Sigmoid colon (tissue), 7 donors: ENCODE measurements around the gene NEMF. TPM values are rescaled to one million over a fixed set of nuclear protein-coding genes. Genes with fewer than 3 reads are reported as not detected.
"Not testable (repeated sequence)": the region's sequence is repeated elsewhere in the genome, so short reads cannot be mapped to it uniquely, and the experiment has no call there.

Experiments
- DNase-seq: peaks from one replicate; pipeline ENCODE4 v3.0.0-alpha.2; 2019
- H3K27ac ChIP-seq, 4 donors: fragments of 200-600 bp; sonication (generic); one replicate each; pipeline ENCODE4 v1.5.1; 2016 to 2019; ENCODE audit warnings: mild to moderate bottlenecking in 1 of 4
- H3K27me3 ChIP-seq, 3 donors: fragments of 200-600 bp; sonication (generic); one replicate each; pipeline ENCODE4 v1.5.1; 2019; ENCODE audit warnings: mild to moderate bottlenecking in 1 of 3
- H3K36me3 ChIP-seq, 4 donors: fragments of 200-600 bp; sonication (generic); one replicate each; pipeline ENCODE4 v1.5.1; 2016 to 2019
- H3K4me1 ChIP-seq, 4 donors: fragments of 200-600 bp; sonication (generic); one replicate each; pipeline ENCODE4 v1.5.1; 2017 to 2019
- H3K4me3 ChIP-seq, 4 donors: fragments of 200-600 bp; sonication (generic); one replicate each; pipeline ENCODE4 v1.5.1; 2017 to 2019; ENCODE audit warnings: mild to moderate bottlenecking in 2 of 4, moderate library complexity in 1 of 4
- H3K9me3 ChIP-seq, 4 donors: fragments of 200-600 bp in 3 of 4; sonication (generic) in 3 of 4; one replicate each; pipeline versions ENCODE4 v1.5.1 to v1.6.1; 2013 to 2019
- CTCF ChIP-seq, 4 experiments: fragments of 450-650 bp in 3 of 4; fragments of 200-600 bp in 1 of 4; IDR thresholded peaks; one replicate each; pipeline ENCODE4 v1.5.1; 2016 to 2019; ENCODE audit warnings: antibody characterized with exemption in 4 of 4, mild to moderate bottlenecking in 3 of 4, moderate library complexity in 2 of 4
- EP300 ChIP-seq, 4 donors: sonication (generic); formaldehyde crosslinking; IDR thresholded peaks; one replicate each; pipeline ENCODE4 v1.6.1; 2017; ENCODE audit warnings: antibody characterized with exemption in 4 of 4
- POLR2A ChIP-seq, 2 donors: fragments of 450-650 bp; IDR thresholded peaks; one replicate each; pipeline ENCODE4 v1.6.1; 2016; ENCODE audit warnings: antibody characterized with exemption in 2 of 2, mild to moderate bottlenecking in 2 of 2, moderate library complexity in 2 of 2
- POLR2AphosphoS5 ChIP-seq, 4 donors: sonication (generic); formaldehyde crosslinking; IDR thresholded peaks; one replicate each; pipeline ENCODE4 v1.6.1; 2017; ENCODE audit warnings: antibody characterized with exemption in 4 of 4
- WGBS, 2 donors: extraction: QIAGEN DNeasy Blood & Tissue Kit; methylation state at CpG; one replicate each; pipeline ENCODE4 v1.1.7; 2013; 5-methylcytosine and 5-hydroxymethylcytosine counted together
- intact Hi-C: fragments of 100-400 bp; cut with DNase I; formaldehyde crosslinking; loops from one replicate; pipeline ENCODE4 v1.15.1; 2023
- polyA plus RNA-seq, 3 donors: library from polyadenylated mRNA; stranded (reverse); fragments of 200-250 nt; gene quantifications; one replicate each; pipeline ENCODE4 v1.2.3, GENCODE V29; 2013
- total RNA-seq, 4 donors: library from RNA; depleted of rRNA; stranded (reverse); fragments of >200 nt; gene quantifications; one replicate each; pipeline ENCODE4 v1.1.0, GENCODE V29; 2016
- donor health status: healthy with polysubstance abuse.
- donor health status: Bipolar disorder and iron deficiency.
- donor health status: healthy.

The NEMF gene
- total and polyA plus RNA-seq, 7 donors, result 18.0 to 121 (median 73.7) TPM

DNA sequence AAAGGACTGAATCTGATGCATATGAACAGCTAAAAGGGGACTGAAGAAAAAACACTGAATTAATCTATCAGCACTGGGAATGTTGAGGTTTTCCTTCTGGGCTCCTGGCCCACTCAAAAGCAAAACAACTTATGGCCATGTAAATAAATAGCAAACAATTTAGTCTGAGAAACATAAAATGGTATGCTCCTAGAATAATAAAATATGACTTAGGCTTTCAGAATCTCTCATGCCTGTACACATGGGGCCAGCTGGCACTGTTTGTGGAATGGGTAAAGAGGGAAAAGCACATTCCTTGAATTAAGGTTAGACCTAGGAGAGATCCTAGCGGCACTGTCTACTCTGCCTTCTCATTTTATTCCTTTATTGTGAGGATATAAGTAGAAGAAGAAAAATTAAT lies 78.5 kb downstream of the NEMF start:
- no peak for DNase-seq
- peaks cover 23 to 74% (median 35%) of the 10 kb centered on the region in 4 donors for H3K36me3 ChIP-seq
- H3K27ac ChIP-seq, result no peak overlapping the region
- intact Hi-C loops, result loop anchor here (10.0 kb wide), 1 partner anchor 341 kb away; the partner anchor contains the start of gene VCPKMT
- H3K27me3 ChIP-seq, result no peaks in the 10 kb centered on the region
- no peak overlapping the region for H3K4me3 ChIP-seq
- TF ChIP-seq EP300 (IDR thresholded peaks at IDR 0.05) (no peak), POLR2A (IDR thresholded peaks at IDR 0.05) (no peak), POLR2AphosphoS5 (IDR thresholded peaks at IDR 0.05) (no peak), CTCF (IDR thresholded peaks at IDR 0.05) (no peak)
- WGBS, 2 donors, result 88 to 90% methylated on average over 1 of the region's 1 CpG
- no peaks in the 10 kb centered on the region for H3K9me3 ChIP-seq
- H3K4me1 ChIP-seq, result peaks cover 0 to 22% (median 20%) of the 10 kb centered on the region in 4 donors

GRCh38 chr14:49771691-49772090 lies 80.9 kb downstream of the NEMF start:
- Histone ChIP-seq H3K36me3 (peaks cover 10 to 50% (median 21%) of the 10 kb centered on the region in 4 donors), H3K4me1 (peaks cover 0 to 30% (median 27%) of the 10 kb centered on the region in 4 donors)
- WGBS, 2 donors, result 86 to 90% methylated on average over 10 of the region's 10 CpGs
- intact Hi-C loops, result loop anchor here (10.0 kb wide), 1 partner anchor 343 kb away; the partner anchor contains the start of gene VCPKMT
- H3K9me3 ChIP-seq, H3K4me3 ChIP-seq, H3K27me3 ChIP-seq, H3K27ac ChIP-seq, DNase-seq: not testable (repeated sequence)

GRCh38 chr14:49770212-49770817 lies 82.3 kb downstream of the NEMF start:
- no peak for TF ChIP-seq EP300 (IDR thresholded peaks at IDR 0.05)
- TF ChIP-seq POLR2A (IDR thresholded peaks at IDR 0.05), result no peak
- no peak for TF ChIP-seq CTCF (IDR thresholded peaks at IDR 0.05)
- no peak for TF ChIP-seq POLR2AphosphoS5 (IDR thresholded peaks at IDR 0.05)
- Histone ChIP-seq H3K27ac (peak overlapping the region; percentile 6 to 99 (median 15)), H3K4me3 (peak overlapping the region in 2 of 4 donors; percentile 76 to 98), H3K4me1 (peaks cover 0 to 30% (median 28%) of the 10 kb centered on the region in 4 donors), H3K9me3 (no peaks in the 10 kb centered on the region), H3K27me3 (no peaks in the 10 kb centered on the region), H3K36me3 (peaks cover 3 to 36% (median 13%) of the 10 kb centered on the region in 4 donors)
- intact Hi-C loops, result loop anchor here (10.0 kb wide), 1 partner anchor 344 kb away; the partner anchor contains the start of gene VCPKMT
- 13 to 56% methylated on average over 4 of the region's 4 CpGs for WGBS, 2 donors
- no peak for DNase-seq

GRCh38 chr14:49769581-49770211 lies 82.9 kb downstream of the NEMF start:
- Histone ChIP-seq H3K9me3 (no peaks in the 10 kb centered on the region), H3K4me3 (peak overlapping the region in 3 of 4 donors; percentile 76 to 100 (median 98)), H3K27me3 (no peaks in the 10 kb centered on the region), H3K27ac (peak overlapping the region; percentile 93 to 99 (median 98)), H3K36me3 (peaks cover 3 to 30% (median 10%) of the 10 kb centered on the region in 4 donors), H3K4me1 (peaks cover 0 to 30% (median 28%) of the 10 kb centered on the region in 4 donors)
- WGBS, 2 donors, result 14 to 55% methylated on average over 15 of the region's 15 CpGs
- intact Hi-C loops, result loop anchor here (2.0 to 10.0 kb wide), 2 partner anchors 135 to 345 kb away; partner anchors contain the start of genes DNAAF2 and VCPKMT
- TF ChIP-seq POLR2AphosphoS5 (IDR thresholded peaks at IDR 0.05) (no peak), EP300 (IDR thresholded peaks at IDR 0.05) (no peak), POLR2A (IDR thresholded peaks at IDR 0.05) (no peak), CTCF (IDR thresholded peaks at IDR 0.05) (no peak)
- no peak for DNase-seq

DNA sequence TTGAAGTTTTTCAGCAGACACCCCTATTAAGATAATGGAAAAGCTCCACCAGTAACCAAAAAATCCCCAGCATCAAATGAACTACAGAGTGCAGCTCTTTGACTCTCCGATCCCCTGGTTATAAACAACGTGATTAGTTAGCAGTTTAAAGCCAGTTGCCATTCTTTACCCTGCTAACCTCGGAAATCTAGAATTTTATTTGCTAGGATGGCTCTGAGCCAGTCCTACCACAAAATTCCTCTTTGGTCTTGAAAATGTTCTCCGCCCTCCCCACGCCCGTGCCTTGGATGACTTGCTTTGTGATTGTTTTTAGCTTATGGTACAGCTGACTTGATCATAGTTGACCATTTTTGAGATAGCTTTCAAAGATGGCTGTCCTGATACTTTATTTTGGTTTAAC lies 83.4 kb downstream of the NEMF start:
- intact Hi-C loops, result loop anchor here (2.0 kb wide), 1 partner anchor 134 kb away; the partner anchor contains the start of gene DNAAF2
- WGBS, 2 donors, result 5 to 18% methylated on average over 6 of the region's 6 CpGs
- peaks cover 0 to 30% (median 28%) of the 10 kb centered on the region in 4 donors for H3K4me1 ChIP-seq

More for the DNA sequence above, 83.4 kb downstream of the NEMF start:
- Histone ChIP-seq H3K9me3 (no peaks in the 10 kb centered on the region), H3K4me3 (peak overlapping the region; percentile 75 to 100 (median 87)), H3K27me3 (no peaks in the 10 kb centered on the region), H3K36me3 (peaks cover 3 to 25% (median 8%) of the 10 kb centered on the region in 4 donors), H3K27ac (peak overlapping the region; percentile 93 to 99 (median 98))
- TF ChIP-seq POLR2AphosphoS5 (IDR thresholded peaks at IDR 0.05), result no peak
- no peak for DNase-seq
